Breast epithelium (tissue), 3 donors: ENCODE results near the gene UQCC2.

ENCODE experiments used
- POLR2A ChIP-seq: fragments of 450-650 bp; IDR thresholded peaks from one replicate; pipeline ENCODE4 v1.6.1; 2016; ENCODE audit warnings: antibody characterized with exemption, mild to moderate bottlenecking, moderate library complexity
- TF ChIP-seq, protein P1 (sequence below), 3 donors: fragments of 450-650 bp; IDR thresholded peaks; one replicate each; pipeline ENCODE4 v1.5.1; 2016 to 2017; ENCODE audit warnings: antibody characterized with exemption in 3 of 3, mild to moderate bottlenecking in 3 of 3, moderate library complexity in 3 of 3

DNA sequence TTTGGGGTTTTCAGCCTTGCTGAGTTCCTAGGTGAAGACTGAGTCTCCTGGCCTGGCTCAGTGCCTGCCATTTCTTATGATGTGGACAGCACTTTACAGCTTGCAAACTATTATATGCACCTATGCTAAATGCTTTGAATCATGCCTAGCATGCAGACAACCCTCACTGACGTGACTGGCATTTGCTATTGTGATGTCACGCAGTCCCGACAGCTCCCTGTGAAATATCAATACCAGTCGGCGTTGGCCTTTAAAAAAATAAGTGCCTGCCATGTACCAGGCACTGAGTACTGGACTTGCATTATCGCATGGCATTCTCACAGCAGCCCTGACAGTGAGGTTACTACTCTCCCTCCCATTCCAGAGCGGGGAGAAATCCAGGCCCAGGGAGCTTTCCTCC, 35.5 kb downstream of the UQCC2 start:
- TF ChIP-seq, protein P1, sequence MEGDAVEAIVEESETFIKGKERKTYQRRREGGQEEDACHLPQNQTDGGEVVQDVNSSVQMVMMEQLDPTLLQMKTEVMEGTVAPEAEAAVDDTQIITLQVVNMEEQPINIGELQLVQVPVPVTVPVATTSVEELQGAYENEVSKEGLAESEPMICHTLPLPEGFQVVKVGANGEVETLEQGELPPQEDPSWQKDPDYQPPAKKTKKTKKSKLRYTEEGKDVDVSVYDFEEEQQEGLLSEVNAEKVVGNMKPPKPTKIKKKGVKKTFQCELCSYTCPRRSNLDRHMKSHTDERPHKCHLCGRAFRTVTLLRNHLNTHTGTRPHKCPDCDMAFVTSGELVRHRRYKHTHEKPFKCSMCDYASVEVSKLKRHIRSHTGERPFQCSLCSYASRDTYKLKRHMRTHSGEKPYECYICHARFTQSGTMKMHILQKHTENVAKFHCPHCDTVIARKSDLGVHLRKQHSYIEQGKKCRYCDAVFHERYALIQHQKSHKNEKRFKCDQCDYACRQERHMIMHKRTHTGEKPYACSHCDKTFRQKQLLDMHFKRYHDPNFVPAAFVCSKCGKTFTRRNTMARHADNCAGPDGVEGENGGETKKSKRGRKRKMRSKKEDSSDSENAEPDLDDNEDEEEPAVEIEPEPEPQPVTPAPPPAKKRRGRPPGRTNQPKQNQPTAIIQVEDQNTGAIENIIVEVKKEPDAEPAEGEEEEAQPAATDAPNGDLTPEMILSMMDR (IDR thresholded peaks at IDR 0.05): no peak
- TF ChIP-seq POLR2A: no peak
